B cell (primary cell): ENCODE results near the gene PICK1. TPM values are rescaled to one million over a fixed set of nuclear protein-coding genes. Genes with fewer than 3 reads are reported as not detected.

Experiments used
- ATAC-seq: fragments of 200-7000 bp; cut with Tn5 transposase; one replicate; pipeline ENCODE4 v1.10.0; 2021; ENCODE audit warnings: low read depth, mild to moderate bottlenecking, moderate number of reproducible peaks, moderate library complexity
- CTCF ChIA-PET: fragments of 350-600 bp; sonication (Branson Sonifier 250); formaldehyde crosslinking; loops from one replicate; lab custom pipeline; 2021; ENCODE audit warnings: antibody characterized with exemption, inconsistent platforms; lab: Charles Lee
- POLR2A ChIA-PET: fragments of 350-600 bp; sonication (Branson Sonifier 250); formaldehyde crosslinking; loops from one replicate; lab custom pipeline; 2021; ENCODE audit warnings: antibody characterized with exemption; lab: Charles Lee
- DNase-seq: peaks from one replicate; pipeline ENCODE4 v3.0.0; 2013
- H2AFZ ChIP-seq: 2 replicates; pipeline ENCODE4 v1.6.1; 2012; ENCODE audit warnings: mild to moderate bottlenecking, low read depth, low read length; ENCODE audit not compliant: insufficient read depth, poor library complexity, severe bottlenecking
- H3K27ac ChIP-seq, 2 donors: 1 replicate in 1 of 2; 2 replicates in 1 of 2; pipeline ENCODE4 v1.5.1; 2012 to 2013; ENCODE audit warnings: low read length in 2 of 2, mild to moderate bottlenecking in 2 of 2, moderate library complexity in 1 of 2
- H3K27me3 ChIP-seq, 4 experiments: fragments of 200-600 bp in 1 of 4; sonication (generic) in 1 of 4; replicated peaks in 1 of 4; 1 replicate in 2 of 4; 2 replicates in 2 of 4; pipeline versions ENCODE4 v1.6.1 to v1.7.0; 2013 to 2016; ENCODE audit warnings: low read length in 3 of 4, mild to moderate bottlenecking in 2 of 4, mixed read lengths in 1 of 4, moderate library complexity in 1 of 4; ENCODE audit not compliant: insufficient read depth in 4 of 4, control insufficient read depth in 3 of 4; ENCODE audit errors: control extremely low read depth in 1 of 4
- H3K36me3 ChIP-seq, 2 experiments: replicated peaks in 1 of 2; 1 replicate in 1 of 2; 2 replicates in 1 of 2; pipeline versions ENCODE4 v1.6.1 to v1.7.1; 2013; ENCODE audit warnings: low read length in 1 of 2; ENCODE audit not compliant: insufficient read depth in 2 of 2, control insufficient read depth in 1 of 2; ENCODE audit errors: control extremely low read depth in 1 of 2, extremely low read depth in 1 of 2
- H3K4me1 ChIP-seq, 2 donors: fragments of 200-600 bp in 1 of 2; sonication (generic) in 1 of 2; 1 replicate in 1 of 2; 2 replicates in 1 of 2; pipeline versions ENCODE4 v1.5.1 to v1.6.1; 2013 to 2017; ENCODE audit warnings: low read length in 2 of 2; ENCODE audit not compliant: control insufficient read depth in 2 of 2, insufficient read depth in 2 of 2
- H3K4me2 ChIP-seq: replicated peaks from 2 replicates; pipeline ENCODE3; 2012; ENCODE audit warnings: mild to moderate bottlenecking, low read depth, low read length; ENCODE audit not compliant: poor library complexity, severe bottlenecking
- H3K4me3 ChIP-seq, 5 experiments: fragments of 200-600 bp in 1 of 5; sonication (generic) in 1 of 5; 1 replicate in 3 of 5; 2 replicates in 2 of 5; pipeline versions ENCODE4 v1.5.1 to v1.7.0; 2011 to 2016; ENCODE audit warnings: low read length in 4 of 5, mild to moderate bottlenecking in 4 of 5, low read depth in 2 of 5, control low read depth in 1 of 5, moderate library complexity in 1 of 5; ENCODE audit not compliant: insufficient read depth in 1 of 5; ENCODE audit errors: control extremely low read depth in 1 of 5, extremely low read depth in 1 of 5
- H3K79me2 ChIP-seq: fragments of 200-600 bp; sonication (generic); one replicate; pipeline ENCODE4 v1.6.0; 2016; ENCODE audit warnings: low read length; ENCODE audit not compliant: control insufficient read depth, insufficient read depth
- H3K9ac ChIP-seq: fragments of 200-600 bp; sonication (generic); 2 replicates; pipeline ENCODE4 v1.6.1; 2017; ENCODE audit warnings: mild to moderate bottlenecking, low read length, moderate library complexity
- H3K9me3 ChIP-seq, 3 donors: one replicate each; pipeline versions ENCODE4 v1.6.1 to v1.7.1; 2013; ENCODE audit warnings: low read length in 2 of 3; ENCODE audit not compliant: control insufficient read depth in 2 of 3, insufficient read depth in 1 of 3; ENCODE audit errors: control extremely low read depth in 1 of 3
- H4K20me1 ChIP-seq: 2 replicates; pipeline ENCODE4 v1.6.0; 2012; ENCODE audit warnings: mild to moderate bottlenecking, low read length; ENCODE audit not compliant: insufficient read depth, control insufficient read depth, poor library complexity, severe bottlenecking
- H3K27ac Mint-ChIP-seq: one replicate; pipeline ENCODE4 v1.8.0; 2021; ENCODE audit warnings: mixed read lengths
- H3K27me3 Mint-ChIP-seq: one replicate; pipeline ENCODE4 v1.8.0; 2021; ENCODE audit warnings: mixed read lengths
- H3K4me1 Mint-ChIP-seq: one replicate; pipeline ENCODE4 v1.8.0; 2021; ENCODE audit warnings: mixed read lengths
- H3K4me3 Mint-ChIP-seq: one replicate; pipeline ENCODE4 v1.8.0; 2021; ENCODE audit warnings: mixed read lengths
- H3K9me3 Mint-ChIP-seq: one replicate; pipeline ENCODE4 v1.8.0; 2022; ENCODE audit warnings: mixed read lengths; ENCODE audit not compliant: insufficient read depth
- EZH2 ChIP-seq: IDR thresholded peaks from 2 replicates; pipeline ENCODE4 v1.6.1; 2012; ENCODE audit warnings: borderline replicate concordance, low read depth, mild to moderate bottlenecking, moderate library complexity, low read length; ENCODE audit not compliant: insufficient read depth, poor library complexity, severe bottlenecking
- WGBS: methylation state at CpG from one replicate; pipeline ENCODE4 v1.1.5; 2013; ENCODE audit warnings: missing lambda C conversion rate; ENCODE audit not compliant: insufficient coverage; 5-methylcytosine and 5-hydroxymethylcytosine counted together
- intact Hi-C: fragments of 100-400 bp; cut with micrococcal nuclease; formaldehyde crosslinking; loops from one replicate; pipeline ENCODE4 v1.10.0; 2022
- polyA plus RNA-seq: library from polyadenylated mRNA; depleted of rRNA; stranded (reverse); fragments of >200 nt; gene quantifications from 2 replicates; pipeline ENCODE4 v1.2.3, GENCODE V29; 2012
- total RNA-seq, 2 donors: library from RNA; stranded (reverse); fragments of 120-200 nt in 1 of 2; gene quantifications; 1 replicate in 1 of 2; 2 replicates in 1 of 2; pipeline versions ENCODE4 v1.2.3 to v1.2.4, GENCODE V29; 2013 to 2022
- TF ChIP-seq, protein P1 (sequence below): fragments of 200-600 bp; IDR thresholded peaks from one replicate; pipeline ENCODE4 v1.8.0; 2022; ENCODE audit warnings: antibody characterized with exemption, mild to moderate bottlenecking

The PICK1 gene
- total and polyA plus RNA-seq, 2 donors (not counting 1 experiment from before 2014, with no cell fraction given), result 34.2 to 37.4 TPM

DNA sequence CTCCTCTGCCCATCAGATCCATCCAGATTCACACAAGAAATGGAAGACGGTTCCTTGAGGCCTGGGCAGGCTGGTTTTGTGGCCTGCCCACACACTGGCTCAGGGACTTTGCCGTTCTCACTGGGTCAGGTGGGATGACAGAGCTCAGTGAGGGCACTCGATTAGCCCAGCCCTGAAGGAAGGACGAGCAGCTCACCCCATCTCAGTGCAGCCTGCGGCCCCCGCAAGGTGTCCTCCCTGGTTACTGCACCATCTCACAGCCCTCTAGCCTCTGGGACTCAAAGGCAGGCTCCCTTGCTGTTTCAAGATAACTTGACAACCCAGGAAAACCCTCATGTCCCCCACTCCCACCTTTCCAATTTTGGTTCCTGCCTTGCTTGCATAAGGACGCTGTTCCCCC, 22.6 kb downstream of the PICK1 start:
- TF ChIP-seq EZH2, result no peak
- TF ChIP-seq, protein P1, sequence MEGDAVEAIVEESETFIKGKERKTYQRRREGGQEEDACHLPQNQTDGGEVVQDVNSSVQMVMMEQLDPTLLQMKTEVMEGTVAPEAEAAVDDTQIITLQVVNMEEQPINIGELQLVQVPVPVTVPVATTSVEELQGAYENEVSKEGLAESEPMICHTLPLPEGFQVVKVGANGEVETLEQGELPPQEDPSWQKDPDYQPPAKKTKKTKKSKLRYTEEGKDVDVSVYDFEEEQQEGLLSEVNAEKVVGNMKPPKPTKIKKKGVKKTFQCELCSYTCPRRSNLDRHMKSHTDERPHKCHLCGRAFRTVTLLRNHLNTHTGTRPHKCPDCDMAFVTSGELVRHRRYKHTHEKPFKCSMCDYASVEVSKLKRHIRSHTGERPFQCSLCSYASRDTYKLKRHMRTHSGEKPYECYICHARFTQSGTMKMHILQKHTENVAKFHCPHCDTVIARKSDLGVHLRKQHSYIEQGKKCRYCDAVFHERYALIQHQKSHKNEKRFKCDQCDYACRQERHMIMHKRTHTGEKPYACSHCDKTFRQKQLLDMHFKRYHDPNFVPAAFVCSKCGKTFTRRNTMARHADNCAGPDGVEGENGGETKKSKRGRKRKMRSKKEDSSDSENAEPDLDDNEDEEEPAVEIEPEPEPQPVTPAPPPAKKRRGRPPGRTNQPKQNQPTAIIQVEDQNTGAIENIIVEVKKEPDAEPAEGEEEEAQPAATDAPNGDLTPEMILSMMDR, result no peak
- H3K27me3 Mint-ChIP-seq, result peaks cover 16% of the 10 kb centered on the region
- WGBS, result 88% methylated on average over 6 of the region's 7 CpGs

DNA sequence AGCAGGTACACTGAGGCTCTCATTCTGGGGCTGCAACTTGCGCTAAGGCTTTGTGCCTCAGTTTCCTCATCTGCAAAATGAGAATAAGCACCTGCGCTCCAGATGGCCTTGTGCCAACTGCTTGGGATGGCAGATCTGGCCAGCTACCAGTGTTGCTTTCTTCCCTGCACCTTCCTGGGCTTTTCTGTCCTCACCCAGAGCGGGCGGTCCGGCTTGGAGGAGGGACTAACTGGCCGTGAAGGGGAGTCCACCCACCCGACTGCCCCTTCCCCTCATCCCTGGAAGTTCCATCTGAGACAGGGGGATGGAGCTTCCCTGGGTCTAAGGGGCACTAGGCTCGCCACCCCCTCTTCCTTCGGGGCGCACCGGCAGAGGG, 23.3 kb downstream of the PICK1 start:
- POLR2A ChIA-PET, result no interaction called here
- H2AFZ ChIP-seq, result no peak overlapping the region

More for the DNA sequence above, 22.6 kb downstream of the PICK1 start:
- H3K27me3 ChIP-seq, result peaks cover 0 to 37% (median 18%) of the 10 kb centered on the region in 4 experiments
- H3K4me1 Mint-ChIP-seq, result peaks cover 5% of the 10 kb centered on the region
- H3K36me3 ChIP-seq, result peaks cover 0 to 2% of the 10 kb centered on the region in 2 experiments
- ChIA-PET POLR2A (no interaction called here), CTCF (no interaction called here)
- no peaks in the 10 kb centered on the region for H3K9me3 Mint-ChIP-seq
- ATAC-seq (no peak), DNase-seq (no peak)
- no peak overlapping the region for H3K4me3 ChIP-seq
- intact Hi-C loops, result no loop called here
- no peak overlapping the region for H3K27ac Mint-ChIP-seq
- no peak overlapping the region for H3K27ac ChIP-seq
- no peaks in the 10 kb centered on the region for H4K20me1 ChIP-seq
- no peak overlapping the region for H3K9ac ChIP-seq
- no peak overlapping the region for H2AFZ ChIP-seq
- no peaks in the 10 kb centered on the region for H3K9me3 ChIP-seq
- no peak overlapping the region for H3K4me2 ChIP-seq
- H3K79me2 ChIP-seq, result no peaks in the 10 kb centered on the region
- H3K4me1 ChIP-seq, result peaks cover 17 to 18% of the 10 kb centered on the region in 2 donors
- peak overlapping the region; percentile 33 for H3K4me3 Mint-ChIP-seq

More for the DNA sequence above, 23.3 kb downstream of the PICK1 start:
- peak overlapping the region; percentile 66 for H3K4me2 ChIP-seq
- TF ChIP-seq, protein P1, result no peak
- TF ChIP-seq EZH2, result no peak
- H3K79me2 ChIP-seq, result no peaks in the 10 kb centered on the region
- H4K20me1 ChIP-seq, result no peaks in the 10 kb centered on the region
- Mint-ChIP-seq H3K27ac (no peak overlapping the region), H3K9me3 (no peaks in the 10 kb centered on the region), H3K4me1 (peaks cover 5% of the 10 kb centered on the region), H3K4me3 (peak overlapping the region; percentile 53), H3K27me3 (peaks cover 16% of the 10 kb centered on the region)
- no peak overlapping the region for H3K9ac ChIP-seq
- no peaks in the 10 kb centered on the region for H3K9me3 ChIP-seq
- DNase-seq (no peak), ATAC-seq (no peak)
- no peak overlapping the region for H3K4me3 ChIP-seq
- intact Hi-C loops, result no loop called here
- CTCF ChIA-PET, result no interaction called here
- H3K27me3 ChIP-seq, result peaks cover 0 to 37% (median 18%) of the 10 kb centered on the region in 4 experiments
- H3K36me3 ChIP-seq, result no peaks in the 10 kb centered on the region
- 73% methylated on average over 6 of the region's 11 CpGs for WGBS
- no peak overlapping the region for H3K27ac ChIP-seq
- H3K4me1 ChIP-seq, result peaks cover 17 to 18% of the 10 kb centered on the region in 2 donors
